Activated CD8-positive, alpha-beta memory T cell treated with anti-CD3 and anti-CD28 coated beads for 4 hours (primary cell): Measurements from ENCODE around the gene EGFL7.

Experiments used
- DNase-seq, 2 donors: peaks; one replicate each; pipeline ENCODE4 v3.0.0-alpha.2; 2020; ENCODE audit warnings: low read depth in 2 of 2

EGFL7 gene

DNA sequence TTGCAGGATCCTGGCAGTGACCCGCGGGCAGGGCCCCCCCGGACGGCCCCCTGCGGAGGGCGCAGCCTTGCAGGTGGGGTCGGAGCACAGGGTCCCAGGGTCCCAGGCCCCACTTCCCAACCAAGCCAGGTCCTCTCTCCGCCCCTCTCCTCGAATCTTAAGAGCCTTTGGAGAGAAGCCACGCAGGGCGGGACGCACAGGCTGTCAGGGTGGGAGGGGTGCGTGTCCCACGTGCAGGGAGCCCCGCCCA lies 18.4 kb upstream of the EGFL7 start:
- peak in 1 of 2 donors; percentile 47 for DNase-seq

DNA sequence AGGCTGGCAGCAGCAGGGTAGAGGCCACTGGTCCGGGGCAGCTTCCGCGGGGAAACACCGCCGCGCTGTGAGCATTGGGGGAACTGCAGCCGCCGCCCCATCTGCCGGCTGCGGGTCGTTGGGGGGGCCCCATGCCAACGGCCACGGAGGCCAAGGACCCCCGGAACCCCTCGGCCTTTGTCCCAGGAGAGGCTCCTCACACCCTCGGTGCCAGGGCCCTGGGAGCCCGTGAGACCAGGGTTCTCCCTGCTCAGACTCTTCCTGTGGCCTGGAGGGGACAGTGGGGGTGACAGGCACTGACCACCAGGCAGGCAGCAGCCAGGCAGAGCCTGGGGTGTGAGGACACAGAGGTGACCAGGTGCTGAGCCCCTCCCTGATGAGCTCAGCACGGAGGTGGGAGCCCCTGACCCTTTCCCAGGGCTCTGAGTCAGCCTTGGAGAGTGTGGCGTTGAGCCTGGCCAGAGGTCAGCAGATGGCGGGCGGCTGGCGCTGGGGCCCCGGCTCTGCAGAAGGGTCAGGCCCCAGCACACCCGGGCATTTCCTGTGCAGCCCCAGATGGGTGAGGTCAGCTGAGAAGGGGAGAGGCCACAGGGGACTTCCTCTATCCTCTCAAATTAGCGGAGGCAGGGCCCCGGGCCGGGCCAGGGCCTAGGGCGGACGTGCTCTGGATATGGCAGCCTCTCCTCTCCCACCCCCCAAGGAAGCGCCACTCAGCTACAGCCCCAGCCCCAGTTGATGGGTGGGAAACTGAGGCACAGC lies 17.9 kb upstream of the EGFL7 start:
- DNase-seq = peak in 1 of 2 donors; percentile 49

DNA sequence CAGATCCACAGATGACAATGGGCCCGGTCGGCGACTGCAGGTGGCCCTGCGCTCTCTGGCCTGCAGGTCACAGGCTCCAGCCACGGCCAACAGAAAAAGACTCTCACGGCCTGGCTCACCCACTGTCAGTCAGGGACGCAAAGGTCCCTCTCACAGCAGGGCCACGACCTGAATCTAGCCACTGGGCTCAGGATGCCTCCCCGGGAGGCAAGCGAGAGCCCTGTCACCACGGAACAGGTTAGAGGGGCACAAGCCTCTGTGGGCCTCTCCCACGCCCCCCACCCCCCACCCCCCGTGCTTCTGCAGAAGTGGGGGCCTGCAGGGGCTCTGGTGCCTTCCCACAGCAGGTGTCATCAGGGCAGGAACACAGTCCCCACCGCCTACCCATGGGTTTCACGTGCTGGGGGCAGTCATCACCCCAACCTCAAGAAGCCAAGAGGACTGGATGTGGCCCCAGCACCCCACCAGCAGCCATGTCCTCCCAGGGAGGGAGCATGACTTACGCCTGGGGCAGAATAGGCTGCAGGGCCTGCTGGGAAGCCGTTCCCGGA lies 17.3 kb upstream of the EGFL7 start:
- no peak for DNase-seq

DNA sequence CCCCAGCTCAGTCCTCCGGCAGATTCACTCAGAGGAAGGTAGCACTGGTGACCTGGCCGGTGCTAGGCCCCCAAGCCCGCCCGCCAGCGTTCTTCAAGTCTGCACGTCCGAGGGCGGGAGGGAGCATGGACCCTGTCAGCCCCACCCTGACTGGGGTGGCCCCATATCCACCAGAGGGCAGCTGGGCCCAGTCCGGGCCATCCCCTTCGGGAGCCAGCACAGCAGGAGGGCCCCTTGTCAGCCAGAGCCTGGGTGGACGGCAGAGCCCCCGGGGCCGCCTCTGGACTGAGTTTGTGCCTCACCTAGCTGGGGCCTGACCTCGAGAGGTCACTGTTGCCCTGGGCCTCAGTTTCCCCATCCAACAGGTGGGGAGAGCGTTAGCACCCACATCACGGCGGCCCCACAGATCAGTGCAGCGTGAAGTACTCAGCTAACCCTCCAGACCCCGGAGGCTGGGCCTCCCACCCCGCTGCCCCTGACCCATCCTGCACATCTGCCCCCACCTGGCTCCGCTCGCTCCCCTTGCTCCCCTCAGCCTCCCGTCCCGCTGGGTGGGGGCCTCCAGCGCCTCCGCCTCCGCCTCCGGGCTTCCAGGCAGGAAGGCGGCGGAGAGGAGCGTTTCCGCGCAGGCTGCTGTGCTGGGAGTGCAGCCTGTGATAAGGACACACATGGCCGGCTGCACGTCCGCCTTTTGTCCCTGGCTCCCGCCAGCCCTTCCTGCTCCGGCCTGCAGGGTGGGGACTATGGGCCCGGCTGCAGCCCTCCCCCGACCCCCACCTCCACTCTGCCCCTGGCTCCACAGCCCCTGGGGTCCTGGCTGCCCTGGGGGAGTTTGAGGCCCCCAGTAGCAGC lies 16.6 kb upstream of the EGFL7 start:
- no peak for DNase-seq

DNA sequence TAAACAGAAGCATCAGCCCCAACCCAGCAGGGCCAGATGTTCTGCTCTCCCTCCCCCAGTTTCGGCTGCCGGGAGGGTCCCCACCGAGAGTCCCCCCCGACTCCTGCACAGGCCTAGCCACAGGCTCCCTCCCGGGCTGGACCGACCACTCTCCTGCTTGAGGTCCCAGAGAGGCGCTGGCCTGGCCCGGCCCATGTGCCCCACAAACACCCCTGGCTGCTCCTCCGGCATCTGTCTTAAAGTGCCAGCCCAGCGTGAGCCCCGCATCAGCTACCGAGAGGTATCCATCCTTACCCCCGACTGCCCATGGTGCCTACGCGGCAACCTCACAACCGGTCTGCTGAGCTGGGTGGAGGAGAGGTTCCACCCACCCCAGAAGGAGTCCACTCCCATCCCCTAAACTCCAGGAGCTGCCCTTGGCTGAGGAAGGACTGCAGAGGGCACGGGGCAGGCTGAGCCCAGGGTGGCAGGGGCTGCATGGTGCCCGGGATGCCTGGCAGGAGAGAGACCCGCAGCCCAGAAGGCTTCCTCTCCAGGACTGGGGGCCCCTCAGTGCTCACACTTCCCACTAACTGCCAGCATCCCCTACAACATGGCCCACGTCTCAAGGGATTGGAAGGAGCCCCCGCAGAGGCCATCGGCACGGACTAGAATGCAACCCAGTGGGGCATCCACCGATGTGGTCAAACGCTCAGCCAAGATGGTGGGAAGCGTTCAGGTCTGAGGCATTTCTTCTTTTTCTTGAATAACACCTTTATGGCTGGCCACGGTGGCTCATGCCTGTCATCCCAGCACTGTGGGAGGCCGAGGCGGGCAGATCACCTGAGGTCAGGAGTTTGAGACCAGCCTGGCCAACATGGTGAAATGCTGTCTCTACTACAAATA lies 15.6 kb upstream of the EGFL7 start:
- DNase-seq = no peak

DNA sequence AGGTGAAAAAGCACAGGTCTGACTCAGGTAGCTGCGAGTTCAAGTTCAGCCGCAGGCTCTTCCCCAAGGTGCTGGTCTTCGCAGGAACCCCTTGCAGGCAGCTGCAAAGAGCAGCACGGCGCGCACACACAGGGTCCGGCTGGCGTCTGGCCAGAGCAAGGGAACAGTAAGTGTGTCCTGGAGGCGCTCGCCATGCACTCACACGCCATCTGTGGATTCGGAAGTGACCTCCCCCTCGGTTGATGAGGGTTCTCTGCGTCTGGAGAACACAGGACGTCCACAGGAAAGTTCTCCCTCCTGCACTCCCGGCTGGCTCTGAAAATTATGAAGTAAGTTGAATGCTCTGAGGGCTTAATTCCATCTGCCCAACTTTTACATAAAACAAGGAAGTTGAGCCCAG lies 14.0 kb upstream of the EGFL7 start:
- DNase-seq = no peak

DNA sequence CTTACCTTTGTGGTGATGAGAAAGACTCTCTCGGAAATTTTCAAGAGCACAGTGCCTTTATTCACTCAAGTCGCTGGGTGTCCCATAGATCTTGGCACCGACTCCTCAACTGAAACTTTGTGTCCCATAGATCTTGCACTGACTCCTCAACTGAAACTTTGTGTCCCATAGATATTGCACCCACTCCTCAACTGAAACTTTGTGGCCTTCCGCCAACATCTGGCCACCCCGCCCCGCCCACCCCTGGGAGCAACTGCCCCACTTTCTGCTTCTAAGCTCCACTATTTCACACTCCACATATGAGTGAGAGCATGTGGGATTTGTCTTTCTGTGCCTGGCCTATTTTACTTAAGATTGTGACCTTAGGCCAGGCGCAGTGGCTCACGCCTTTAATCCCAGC lies 12.7 kb upstream of the EGFL7 start:
- DNase-seq = no peak

DNA sequence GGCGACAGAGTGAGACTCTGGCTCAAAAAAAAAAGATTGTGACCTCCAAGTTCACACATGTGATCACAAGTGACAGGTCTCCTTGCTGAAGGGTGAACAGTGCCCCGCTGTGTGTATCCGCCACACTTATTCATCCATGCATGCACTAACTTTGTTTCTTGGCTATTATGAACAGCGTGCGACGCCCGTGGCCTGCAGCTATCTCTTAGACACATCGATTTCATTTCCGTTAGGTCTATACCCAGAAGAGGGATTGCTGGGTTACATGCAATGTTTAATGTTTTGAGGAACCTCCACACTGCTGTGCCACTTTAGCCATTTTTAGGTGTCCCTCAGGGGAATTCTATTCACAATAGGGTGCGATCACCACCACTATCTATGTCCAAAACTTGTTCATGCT lies 12.1 kb upstream of the EGFL7 start:
- DNase-seq = no peak

DNA sequence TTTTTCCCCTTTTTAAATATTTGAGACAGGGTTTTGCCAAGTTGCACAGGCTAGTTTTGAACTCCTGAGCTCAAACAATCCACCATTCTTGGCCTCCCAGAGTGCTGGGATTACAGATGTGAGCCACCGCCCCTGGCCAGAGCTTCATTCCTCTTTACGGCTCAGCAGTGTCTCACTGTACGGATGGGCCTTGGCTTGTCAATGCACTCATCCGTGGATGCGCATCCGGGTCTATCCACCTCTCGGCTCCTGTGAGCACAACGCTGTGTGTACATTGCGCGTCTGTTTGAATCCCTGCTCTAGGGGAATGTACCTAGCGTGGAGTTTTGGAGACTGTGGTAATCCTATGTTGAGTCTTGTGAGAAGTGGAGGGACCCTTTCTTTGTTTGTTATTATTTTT lies 10.9 kb upstream of the EGFL7 start:
- DNase-seq = no peak

DNA sequence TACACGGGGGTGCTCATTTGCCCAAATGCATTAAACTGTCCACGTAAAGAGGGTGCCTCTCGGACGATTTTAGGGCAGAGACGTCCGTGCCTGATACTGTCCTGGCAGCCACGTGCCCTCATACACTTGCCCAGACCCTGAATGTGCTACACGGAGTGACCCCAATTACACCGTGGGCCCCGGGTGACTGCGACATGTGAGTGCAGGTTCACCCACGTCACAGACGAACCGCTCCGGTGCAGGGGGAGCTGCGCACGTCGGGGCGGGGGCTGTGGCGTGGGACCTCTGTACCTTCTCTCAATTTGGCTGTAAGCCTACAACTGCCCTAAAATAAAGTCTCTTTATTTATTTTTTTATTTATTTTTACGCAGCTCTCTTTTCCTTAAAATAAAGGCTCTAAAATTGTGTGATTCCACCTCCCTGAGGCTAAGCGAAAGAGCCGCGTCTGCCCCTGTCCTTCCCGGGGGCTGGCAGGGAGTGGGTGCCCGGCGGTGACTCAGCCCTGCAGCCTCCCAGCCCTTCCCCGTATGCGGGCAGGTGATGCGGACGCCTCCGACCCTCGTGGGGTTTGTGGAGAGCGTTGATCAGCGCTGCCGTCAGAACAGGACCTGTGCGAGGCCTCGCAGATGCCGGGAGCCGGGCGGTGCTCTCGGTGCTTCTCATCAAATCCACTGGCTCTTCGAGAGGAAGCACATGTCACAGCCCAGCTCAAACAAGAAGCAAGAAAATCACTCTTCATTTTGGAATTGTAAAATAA lies 9.2 kb upstream of the EGFL7 start:
- no peak for DNase-seq

DNA sequence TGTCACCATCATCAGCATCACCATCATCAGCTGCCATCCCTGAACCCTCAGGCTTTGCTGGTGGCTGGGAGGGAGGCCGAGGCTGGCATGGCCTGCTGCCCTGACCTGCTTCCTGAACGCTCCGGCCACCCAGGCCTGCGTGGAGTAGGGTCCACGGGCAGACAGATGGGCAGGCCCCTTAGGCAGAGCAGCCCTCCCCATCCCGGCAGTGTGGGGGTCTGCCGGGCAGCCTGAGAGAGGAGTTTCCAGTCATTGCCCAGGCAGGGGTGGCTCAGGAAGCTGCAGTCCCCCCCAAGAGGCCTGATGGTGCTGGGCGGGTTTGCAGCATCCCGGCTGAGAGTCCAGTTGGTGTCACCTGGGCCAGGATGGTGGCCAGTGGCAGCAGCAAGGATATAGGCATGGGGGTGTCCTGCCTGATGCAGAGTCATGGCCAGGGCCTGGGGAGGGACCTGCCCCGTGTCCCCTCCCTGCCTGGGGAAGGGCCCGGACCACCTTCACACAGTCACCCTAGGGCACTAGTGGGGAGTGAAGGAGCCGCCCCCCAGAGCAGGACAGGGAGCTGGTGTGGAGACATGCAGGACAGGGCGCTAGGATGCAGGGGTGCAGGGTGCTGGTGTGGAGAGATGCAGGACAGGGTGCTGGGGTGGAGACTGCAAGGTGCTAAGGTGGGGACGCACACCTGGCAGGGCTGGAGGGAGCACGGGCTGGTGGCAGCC lies 7.7 kb upstream of the EGFL7 start:
- DNase-seq = no peak

DNA sequence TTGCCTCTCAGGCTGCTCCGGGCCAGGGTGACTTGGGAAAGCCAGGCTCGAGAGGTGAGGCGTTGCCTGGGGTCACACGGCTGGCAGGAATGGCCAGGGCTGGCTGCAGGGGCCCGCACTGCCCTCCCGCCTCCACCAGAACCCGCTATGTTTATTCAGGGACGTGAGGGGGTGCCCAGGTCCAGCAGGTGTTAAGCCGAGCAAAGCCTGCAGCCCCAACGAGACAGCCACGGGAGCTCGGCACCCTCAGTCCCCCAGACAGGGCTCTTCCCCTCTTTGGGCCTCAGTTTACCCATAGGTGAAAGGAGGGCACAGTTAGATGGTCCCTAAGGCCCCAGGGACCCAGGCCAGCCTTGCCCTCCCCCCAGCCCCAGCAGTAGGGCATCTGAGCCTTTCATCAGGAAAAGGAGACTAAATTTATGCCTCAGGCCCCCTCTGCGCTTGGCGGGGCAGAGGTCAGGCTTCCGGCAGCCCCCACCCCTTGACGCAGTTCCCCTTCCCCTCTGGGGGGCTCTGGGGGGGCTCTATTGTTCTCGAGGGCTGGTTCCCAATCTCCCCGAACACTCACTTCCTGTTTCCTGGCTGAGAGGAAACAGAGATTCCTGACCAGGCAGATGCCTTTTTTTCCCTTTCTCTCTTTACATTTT lies 7.1 kb upstream of the EGFL7 start:
- no peak for DNase-seq

DNA sequence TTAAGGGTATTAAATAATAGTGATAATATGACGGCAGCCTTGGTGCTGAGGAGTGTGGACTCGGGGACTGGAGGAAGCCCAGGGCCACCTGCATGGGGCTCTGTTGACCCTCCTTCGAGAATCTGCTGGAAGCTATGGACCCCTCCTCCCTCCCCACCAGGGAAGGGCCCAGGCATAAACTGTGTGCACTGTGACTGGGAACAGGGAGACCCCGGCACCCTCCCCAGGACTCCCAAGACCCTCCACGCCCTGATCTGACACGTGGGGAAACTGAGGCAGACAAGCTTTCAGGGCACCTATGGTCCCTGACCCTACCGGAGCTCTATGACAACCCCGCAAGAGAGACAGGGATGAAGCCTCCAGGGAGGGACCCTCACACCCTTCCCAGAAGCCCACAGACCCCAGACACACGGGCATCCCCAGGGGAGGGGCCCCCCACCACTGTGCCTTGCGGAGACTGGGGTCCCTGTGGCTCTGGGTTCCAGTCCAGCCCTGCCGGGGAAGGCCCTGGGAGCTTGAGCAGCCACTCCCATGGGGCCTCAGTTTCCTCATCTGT lies 6.5 kb upstream of the EGFL7 start:
- no peak for DNase-seq

DNA sequence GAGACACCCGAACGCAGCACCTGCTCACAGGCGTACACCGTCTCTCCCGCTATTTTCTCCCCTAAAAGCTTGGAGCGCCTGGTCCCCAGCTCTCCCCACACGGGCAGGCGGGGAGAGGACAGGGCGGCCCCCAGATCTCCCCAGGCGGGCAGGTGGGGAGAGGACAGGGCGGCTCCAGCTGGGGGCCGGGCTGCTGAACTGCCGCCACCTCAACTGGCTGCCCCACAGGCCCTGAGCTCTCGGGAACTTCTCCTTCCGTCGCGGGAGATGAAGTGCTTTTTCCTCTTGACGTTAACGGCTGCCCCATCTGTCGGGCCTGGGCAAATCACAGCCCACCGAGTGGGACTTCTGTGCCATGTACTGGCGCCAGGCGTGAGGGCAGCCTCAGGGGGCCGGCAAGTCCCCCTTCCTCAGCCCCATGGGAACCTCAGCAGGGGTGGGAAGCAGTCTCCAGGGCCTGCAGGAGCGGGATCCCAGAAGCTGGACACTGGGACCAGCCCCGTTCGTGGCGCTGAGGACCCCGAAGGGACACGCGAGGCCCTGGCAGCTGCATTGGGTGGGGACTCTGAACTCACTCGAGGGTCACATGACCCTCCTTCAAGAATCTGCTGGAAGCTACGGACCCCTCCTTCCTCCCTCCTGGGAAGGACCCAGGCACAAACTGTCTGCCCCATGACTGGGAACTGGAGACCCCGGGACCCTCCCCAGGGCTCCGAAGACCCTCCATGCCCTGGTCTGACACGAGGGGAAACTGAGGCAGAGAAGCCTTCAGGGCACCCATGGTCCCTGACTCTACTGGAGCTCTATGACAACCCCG lies 5.7 kb upstream of the EGFL7 start:
- no peak for DNase-seq

DNA sequence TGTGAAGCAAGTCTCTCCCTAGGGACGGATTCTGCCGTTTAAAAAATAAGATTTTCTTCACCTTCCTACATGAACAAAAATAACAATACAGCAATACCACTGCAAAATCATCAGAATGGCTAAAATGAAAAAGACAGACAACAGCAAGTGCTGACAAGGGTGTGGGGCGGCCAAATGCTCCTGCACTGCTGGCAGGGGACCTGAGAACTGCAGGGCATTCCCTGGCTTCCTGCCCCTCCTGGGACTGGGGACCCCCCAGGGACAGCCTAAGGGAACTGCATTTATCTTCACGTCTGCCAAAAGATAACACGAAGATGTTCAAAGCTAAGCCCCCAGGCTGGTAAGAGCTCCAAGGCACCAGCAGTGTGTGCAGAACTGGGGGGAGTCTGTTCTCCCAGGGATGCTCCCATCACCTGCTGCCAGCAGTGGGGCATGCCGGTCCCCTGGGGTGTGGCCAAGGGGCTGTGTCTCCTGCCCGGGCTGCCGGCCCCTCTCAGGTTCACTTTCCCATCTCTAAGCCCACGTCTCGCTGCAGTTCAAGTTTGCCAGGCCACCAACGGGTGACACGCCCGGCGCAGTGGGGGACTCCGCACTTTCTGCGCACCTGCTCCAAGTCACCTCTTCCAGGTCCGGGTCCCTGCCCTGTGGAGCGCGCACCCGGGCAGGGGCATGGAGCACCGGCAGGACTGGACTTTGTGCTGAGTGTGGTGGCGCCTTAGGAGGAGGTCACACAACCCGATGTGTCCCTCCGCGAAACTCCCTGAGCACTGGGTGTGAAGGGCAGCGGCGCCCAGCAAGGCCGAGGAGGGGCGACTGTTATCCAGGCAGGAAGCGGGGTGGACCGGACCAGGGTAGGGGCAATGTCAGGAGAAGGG lies 4.5 kb upstream of the EGFL7 start:
- DNase-seq = no peak

DNA sequence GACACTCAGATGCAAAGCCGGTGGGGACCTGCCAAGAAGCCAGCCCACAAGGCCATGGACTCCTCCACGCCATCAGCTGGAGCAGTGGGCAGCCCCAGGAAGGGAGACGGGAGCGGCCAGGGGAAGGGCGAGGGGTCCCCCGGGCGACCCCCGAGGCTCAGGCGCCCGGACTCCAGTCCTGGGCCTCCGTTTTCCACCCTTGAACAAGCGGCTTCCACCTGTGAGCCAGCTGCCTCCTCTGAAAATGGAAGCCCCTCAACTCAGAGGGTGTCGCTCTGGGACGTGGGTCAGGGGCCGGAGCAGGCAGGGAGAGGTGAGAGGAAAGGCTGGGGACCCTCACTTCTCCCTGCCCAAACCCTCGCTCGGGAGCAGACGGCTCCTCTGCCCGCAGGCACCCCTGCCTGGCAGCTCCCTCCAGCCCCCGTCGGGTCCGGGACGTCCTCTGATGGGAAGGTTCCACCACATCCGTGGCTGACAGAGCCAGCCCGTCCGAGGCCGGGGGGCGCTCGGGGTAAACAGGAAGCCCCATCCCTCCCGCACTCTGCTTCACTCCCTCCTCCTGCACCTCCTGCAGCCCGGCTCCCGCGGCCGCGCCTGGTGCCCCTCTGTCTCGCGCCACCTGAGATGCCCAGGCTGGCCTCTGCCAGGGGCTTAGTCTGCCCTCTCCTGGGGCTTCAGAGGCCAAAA lies 3.7 kb upstream of the EGFL7 start:
- DNase-seq = no peak
